Activated CD4-positive, alpha-beta T cell treated with anti-CD3 and anti-CD28 coated beads, Interleukin-2, amount 10 ng/mL, durations not matched to agents 7 days and 5 days (primary cell): ENCODE results near the gene FHOD1. TPM values are rescaled to one million over a fixed set of nuclear protein-coding genes. Genes with fewer than 3 reads are reported as not detected.

ENCODE experiments used
- CTCF ChIA-PET: fragments of 350-600 bp; sonication (Branson Sonifier 250); formaldehyde crosslinking; loops from one replicate; lab custom pipeline; 2021; ENCODE audit warnings: antibody characterized with exemption; lab: Charles Lee
- POLR2A ChIA-PET: fragments of 350-600 bp; sonication (Branson Sonifier 250); formaldehyde crosslinking; loops from one replicate; lab custom pipeline; 2021; ENCODE audit warnings: antibody characterized with exemption; lab: Charles Lee
- DNase-seq: peaks from one replicate; pipeline ENCODE4 v3.0.0-alpha.2; 2020
- H3K27ac Mint-ChIP-seq: one replicate; pipeline ENCODE4 v1.8.0; 2021; ENCODE audit warnings: mild to moderate bottlenecking, moderate library complexity, mixed read lengths
- H3K27me3 Mint-ChIP-seq: one replicate; pipeline ENCODE4 v1.8.0; 2021; ENCODE audit warnings: mixed read lengths
- H3K36me3 Mint-ChIP-seq: one replicate; pipeline ENCODE4 v1.8.0; 2021; ENCODE audit warnings: low read depth, mixed read lengths
- H3K4me1 Mint-ChIP-seq: one replicate; pipeline ENCODE4 v1.8.0; 2021; ENCODE audit warnings: mixed read lengths
- H3K4me3 Mint-ChIP-seq: one replicate; pipeline ENCODE4 v1.8.0; 2021; ENCODE audit warnings: mild to moderate bottlenecking, moderate library complexity, mixed read lengths
- H3K9me3 Mint-ChIP-seq: one replicate; pipeline ENCODE4 v1.8.0; 2021; ENCODE audit warnings: mixed read lengths
- total RNA-seq, 2 experiments: library from RNA; stranded (reverse); gene quantifications; one replicate each; pipeline ENCODE4 v1.2.3, GENCODE V29; 2021

FHOD1 gene
- total RNA-seq, 2 experiments from 2014 or later: 59.2 to 62.0 TPM

DNA sequence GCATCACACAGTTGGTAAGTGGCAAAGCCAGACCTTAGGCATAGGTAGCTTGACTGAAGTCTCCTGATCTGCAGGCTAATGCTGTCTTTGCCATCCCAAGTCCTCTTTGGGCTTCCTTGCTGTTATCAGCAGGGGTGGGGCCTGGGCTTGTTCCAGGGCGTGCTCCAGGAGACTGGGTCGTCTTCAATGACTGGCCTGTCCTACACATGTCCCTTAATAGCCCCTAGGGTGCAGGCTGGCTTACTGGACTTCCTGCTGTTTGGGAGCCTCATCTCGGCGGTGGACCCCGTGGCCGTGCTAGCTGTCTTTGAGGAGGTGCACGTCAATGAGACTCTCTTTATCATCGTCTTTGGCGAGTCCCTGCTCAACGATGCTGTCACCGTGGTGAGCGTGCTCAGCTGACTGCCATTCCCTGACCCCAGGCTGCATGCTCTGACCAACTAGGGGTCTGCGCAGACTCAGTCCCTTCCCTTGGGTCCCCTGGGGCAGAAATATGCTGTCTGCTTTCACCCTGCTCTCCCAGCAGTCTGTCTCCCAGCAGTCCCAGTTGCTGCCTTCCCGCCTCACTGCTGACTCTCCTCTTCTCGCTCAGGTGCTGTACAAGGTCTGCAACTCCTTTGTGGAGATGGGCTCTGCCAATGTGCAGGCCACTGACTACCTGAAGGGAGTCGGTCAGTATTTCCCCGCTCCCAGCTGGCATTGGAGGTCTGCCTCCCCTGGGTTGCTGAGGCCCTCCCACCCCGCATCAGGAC lies 7.7 kb upstream of the FHOD1 start:
- no peaks in the 10 kb centered on the region for H3K4me1 Mint-ChIP-seq
- H3K36me3 Mint-ChIP-seq: no peaks in the 10 kb centered on the region
- no peaks in the 10 kb centered on the region for H3K9me3 Mint-ChIP-seq
- no peak overlapping the region for H3K4me3 Mint-ChIP-seq
- no peak for DNase-seq
- ChIA-PET CTCF (interaction anchor here (0.9 kb wide), 1 partner anchor 11 kb away, joined by 3 read pairs; no protein-coding TSS in a partner anchor), POLR2A (no interaction called here)
- peaks cover 11% of the 10 kb centered on the region for H3K27me3 Mint-ChIP-seq
- no peak overlapping the region for H3K27ac Mint-ChIP-seq

DNA sequence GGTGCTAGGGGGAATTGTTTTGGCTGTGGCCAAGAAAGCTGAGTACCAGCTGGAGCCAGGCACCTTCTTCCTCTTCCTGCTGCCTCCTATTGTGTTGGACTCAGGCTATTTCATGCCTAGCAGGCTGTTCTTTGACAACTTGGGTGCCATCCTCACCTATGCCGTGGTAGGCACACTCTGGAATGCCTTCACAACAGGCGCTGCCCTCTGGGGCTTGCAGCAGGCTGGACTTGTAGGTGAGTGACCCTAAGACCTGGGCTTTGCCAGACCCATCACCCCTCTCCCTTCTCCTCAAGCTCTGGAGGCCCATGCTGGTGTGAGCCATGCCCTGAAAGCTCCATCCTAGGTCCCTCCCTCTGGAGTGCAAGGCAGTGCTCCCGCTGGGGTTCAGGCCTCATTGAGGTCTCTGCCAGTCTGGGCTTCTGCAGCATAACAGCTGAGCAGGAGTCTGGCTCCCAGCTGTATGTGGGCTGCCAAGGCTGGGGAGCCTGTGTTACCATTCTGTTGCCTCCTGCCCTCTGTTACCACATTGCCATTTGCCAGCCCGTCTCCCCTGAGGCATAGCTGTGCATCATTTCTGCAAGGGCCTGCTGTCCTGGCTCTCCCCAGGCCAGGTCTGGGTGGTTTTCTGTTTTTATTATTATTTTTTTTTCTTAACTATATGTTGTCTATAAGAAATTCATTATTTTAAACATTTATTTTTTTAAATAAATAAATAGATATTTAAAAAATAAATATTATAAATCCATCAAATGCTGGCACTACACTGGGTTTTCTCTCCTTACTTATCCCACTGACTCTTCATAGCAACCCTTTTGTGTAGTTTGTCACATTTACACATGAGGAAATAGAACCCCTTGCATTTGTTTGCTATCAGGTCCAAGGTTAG lies 5.6 kb upstream of the FHOD1 start:
- Mint-ChIP-seq H3K4me3 (no peak overlapping the region), H3K9me3 (no peaks in the 10 kb centered on the region), H3K36me3 (no peaks in the 10 kb centered on the region), H3K27ac (no peak overlapping the region), H3K27me3 (peaks cover 24% of the 10 kb centered on the region), H3K4me1 (peaks cover 15% of the 10 kb centered on the region)
- POLR2A ChIA-PET: no interaction called here
- no peak for DNase-seq
- CTCF ChIA-PET: interaction anchor here (0.6 kb wide), 2 partner anchors 270 to 463 kb away, joined by 3 read pairs; no protein-coding TSS in a partner anchor

DNA sequence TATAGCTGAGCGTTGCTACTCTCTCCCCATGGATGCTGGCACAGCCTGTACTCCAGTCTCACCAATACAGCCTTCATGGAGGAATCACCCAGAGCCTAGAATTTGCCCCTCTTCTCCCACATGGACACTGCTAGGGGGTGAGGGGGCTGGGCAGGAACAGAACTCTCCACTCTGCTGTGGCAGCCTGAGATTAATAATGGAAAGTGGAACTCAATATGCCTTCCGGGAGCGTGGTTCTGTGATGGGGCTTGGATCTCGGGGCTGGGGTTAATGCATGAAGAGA lies 2.7 kb upstream of the FHOD1 start:
- Mint-ChIP-seq H3K27ac (no peak overlapping the region), H3K9me3 (no peaks in the 10 kb centered on the region), H3K4me3 (no peak overlapping the region), H3K4me1 (peaks cover 25% of the 10 kb centered on the region), H3K27me3 (peaks cover 24% of the 10 kb centered on the region), H3K36me3 (no peaks in the 10 kb centered on the region)
- DNase-seq: no peak
- ChIA-PET POLR2A (no interaction called here), CTCF (interaction anchor here (0.7 to 4.6 kb wide), 2 partner anchors 11 to 86 kb away, joined by 3 to 20 read pairs; no protein-coding TSS in a partner anchor)

DNA sequence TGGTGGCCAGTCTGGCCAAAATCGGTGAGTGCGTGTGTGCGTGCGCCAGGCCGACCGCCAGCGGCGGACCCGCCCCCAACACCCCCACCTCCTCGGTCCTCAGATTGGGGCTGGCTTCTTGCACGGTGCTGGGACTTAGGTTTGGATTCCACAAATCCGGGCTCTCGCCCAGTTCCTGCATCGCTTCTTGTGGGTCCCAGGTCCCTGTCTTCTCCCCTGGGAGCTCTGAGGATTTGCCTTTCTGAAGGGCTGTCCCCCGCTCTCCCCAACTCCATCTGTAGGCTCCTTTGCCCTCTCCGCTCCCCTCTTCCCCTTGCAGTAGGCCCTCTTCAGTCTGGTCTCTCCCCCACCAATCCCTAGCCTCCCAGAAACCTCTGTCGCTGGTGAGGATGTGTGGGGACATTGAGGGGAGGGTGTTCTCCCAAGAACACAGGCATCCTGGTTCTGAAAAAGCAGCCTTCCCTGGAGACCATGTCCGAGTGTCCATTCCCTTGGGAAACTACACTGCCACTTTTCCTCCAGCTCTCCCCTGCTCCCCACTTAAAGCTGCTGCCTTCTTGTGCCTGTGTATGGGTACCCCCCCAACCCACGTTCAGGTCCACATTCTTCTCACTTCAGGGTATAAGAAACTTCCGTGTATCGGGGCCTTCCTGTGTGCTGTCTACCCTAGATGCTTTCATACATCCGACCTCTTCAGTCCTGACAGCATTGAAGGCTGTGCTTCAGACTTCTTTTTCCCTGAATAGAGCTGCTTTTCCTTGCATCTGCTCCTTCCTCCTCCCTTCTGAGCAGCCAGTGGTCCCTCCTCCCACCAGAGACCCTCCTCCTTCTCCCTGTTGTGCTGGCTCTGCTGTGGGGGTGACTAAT lies 2.1 kb upstream of the FHOD1 start:
- H3K36me3 Mint-ChIP-seq: no peaks in the 10 kb centered on the region
- peak overlapping the region; percentile 63 for H3K4me3 Mint-ChIP-seq
- peaks cover 31% of the 10 kb centered on the region for H3K4me1 Mint-ChIP-seq
- peaks cover 24% of the 10 kb centered on the region for H3K27me3 Mint-ChIP-seq
- CTCF ChIA-PET: interaction anchor here (0.7 to 4.6 kb wide), 5 partner anchors 11 to 231 kb away, joined by 3 to 20 read pairs (median 3); no protein-coding TSS in a partner anchor
- no peaks in the 10 kb centered on the region for H3K9me3 Mint-ChIP-seq
- peak overlapping the region; percentile 74 for H3K27ac Mint-ChIP-seq
- DNase-seq: no peak
- POLR2A ChIA-PET: no interaction called here

DNA sequence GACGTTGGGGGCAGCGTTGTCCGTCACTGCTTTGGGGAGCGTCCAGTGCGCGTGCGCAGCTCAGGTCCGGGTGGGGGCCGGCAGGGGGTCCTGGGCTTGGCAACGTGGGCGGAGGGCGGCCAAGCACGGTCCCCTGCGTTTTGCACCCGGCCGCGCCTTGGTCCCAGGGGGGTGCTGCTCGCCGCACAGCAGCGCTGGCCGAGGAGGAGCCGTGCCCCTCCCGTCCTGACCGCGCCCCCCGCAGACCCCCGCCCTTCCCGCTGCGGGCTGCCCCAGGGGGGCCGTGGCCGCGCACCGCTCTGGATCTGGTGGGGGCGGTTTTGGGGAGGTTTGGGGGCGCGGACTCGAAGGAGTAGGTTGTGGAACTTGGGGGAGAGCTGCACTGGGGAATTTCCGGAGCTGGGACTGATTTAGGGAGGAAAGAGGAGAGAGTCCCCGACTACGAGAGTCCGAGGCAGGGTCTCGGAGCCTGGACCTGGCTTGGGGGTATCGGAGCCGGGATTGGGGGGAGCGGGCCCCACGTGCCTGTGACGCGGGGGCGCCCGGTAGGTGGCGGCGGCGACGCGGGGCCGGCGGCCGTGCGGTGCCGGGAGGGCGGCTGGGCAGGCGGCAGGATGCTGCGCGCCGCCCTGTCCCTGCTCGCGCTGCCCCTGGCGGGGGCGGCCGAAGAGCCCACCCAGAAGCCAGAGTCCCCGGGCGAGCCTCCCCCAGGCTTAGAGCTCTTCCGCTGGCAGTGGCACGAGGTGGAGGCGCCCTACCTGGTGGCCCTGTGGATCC lies 1.3 kb upstream of the FHOD1 start, which contains the start of gene SLC9A5:
TSS of gene SLC9A5 (plus strand) at position 579 of the 777 bp plus-strand sequence. CDS start at position 615, 36 bp downstream.
- Mint-ChIP-seq H3K36me3 (no peaks in the 10 kb centered on the region), H3K27me3 (peaks cover 24% of the 10 kb centered on the region), H3K9me3 (no peaks in the 10 kb centered on the region), H3K4me3 (peak within 1 kb of the TSS; percentile 91), H3K27ac (peak within 1 kb of the TSS; percentile 87), H3K4me1 (peaks cover 39% of the 10 kb centered on the region)
- CTCF ChIA-PET: interaction anchor here (0.9 to 4.6 kb wide), 8 partner anchors 10 to 230 kb away, joined by 3 to 24 read pairs (median 7); partner anchors contain the start of gene TMEM208
- DNase-seq: peak; percentile 22
- POLR2A ChIA-PET: no interaction called here

DNA sequence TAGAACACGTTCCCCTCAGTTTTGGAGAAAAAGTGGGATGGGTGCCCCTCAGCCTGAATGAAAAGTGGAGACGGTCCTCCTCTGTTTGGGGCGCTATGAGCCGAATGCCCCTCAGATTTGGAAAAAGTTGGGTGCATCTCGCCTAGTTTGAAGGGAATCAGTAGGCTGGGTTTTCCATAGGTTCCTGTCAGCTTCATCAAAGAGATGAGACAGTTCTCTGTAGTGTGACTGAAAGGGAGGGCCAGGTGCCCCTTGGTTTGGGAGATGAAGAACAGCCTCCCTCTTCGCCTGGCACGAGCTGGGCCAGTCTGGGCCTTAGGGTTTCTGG lies 756 bp upstream of the FHOD1 start:
- POLR2A ChIA-PET: no interaction called here
- Mint-ChIP-seq H3K36me3 (no peaks in the 10 kb centered on the region), H3K4me1 (peaks cover 43% of the 10 kb centered on the region), H3K27ac (peak overlapping the region; percentile 87), H3K4me3 (peak overlapping the region; percentile 91), H3K27me3 (peaks cover 24% of the 10 kb centered on the region), H3K9me3 (no peaks in the 10 kb centered on the region)
- CTCF ChIA-PET: interaction anchor here (1.2 to 4.6 kb wide), 7 partner anchors 9 to 93 kb away, joined by 3 to 24 read pairs (median 8); partner anchors contain the start of gene TMEM208
- DNase-seq: no peak

DNA sequence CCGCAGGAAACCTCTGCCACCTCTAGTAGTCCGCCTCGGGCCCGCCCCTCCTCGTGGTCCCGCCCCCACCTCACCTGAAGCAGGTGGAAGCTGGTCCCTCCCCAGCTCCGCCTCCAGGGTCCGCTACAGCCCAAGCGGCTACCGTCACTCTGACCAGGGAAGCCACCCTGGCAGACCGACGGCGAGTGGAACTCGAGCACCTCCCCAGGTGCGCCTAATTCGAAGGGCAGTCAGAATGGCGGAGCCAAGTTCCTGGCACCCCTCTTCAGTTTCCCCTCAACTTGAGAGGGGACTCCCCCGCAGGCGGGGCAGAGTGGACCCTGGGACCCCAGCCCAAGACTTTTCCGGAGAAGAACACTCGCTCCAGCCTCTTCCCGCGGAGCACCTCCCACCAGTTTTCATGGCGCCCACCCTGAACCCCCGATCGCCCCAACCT lies 507 bp downstream of the FHOD1 start:
- POLR2A ChIA-PET: no interaction called here
- Mint-ChIP-seq H3K36me3 (no peaks in the 10 kb centered on the region), H3K27me3 (peaks cover 24% of the 10 kb centered on the region), H3K9me3 (no peaks in the 10 kb centered on the region), H3K27ac (peak overlapping the region; percentile 87), H3K4me3 (peak overlapping the region; percentile 91), H3K4me1 (peaks cover 47% of the 10 kb centered on the region)
- CTCF ChIA-PET: interaction anchor here (0.9 to 4.6 kb wide), 8 partner anchors 8 to 274 kb away, joined by 3 to 24 read pairs (median 5); partner anchors contain the start of genes NOL3 and TMEM208
- no peak for DNase-seq

DNA sequence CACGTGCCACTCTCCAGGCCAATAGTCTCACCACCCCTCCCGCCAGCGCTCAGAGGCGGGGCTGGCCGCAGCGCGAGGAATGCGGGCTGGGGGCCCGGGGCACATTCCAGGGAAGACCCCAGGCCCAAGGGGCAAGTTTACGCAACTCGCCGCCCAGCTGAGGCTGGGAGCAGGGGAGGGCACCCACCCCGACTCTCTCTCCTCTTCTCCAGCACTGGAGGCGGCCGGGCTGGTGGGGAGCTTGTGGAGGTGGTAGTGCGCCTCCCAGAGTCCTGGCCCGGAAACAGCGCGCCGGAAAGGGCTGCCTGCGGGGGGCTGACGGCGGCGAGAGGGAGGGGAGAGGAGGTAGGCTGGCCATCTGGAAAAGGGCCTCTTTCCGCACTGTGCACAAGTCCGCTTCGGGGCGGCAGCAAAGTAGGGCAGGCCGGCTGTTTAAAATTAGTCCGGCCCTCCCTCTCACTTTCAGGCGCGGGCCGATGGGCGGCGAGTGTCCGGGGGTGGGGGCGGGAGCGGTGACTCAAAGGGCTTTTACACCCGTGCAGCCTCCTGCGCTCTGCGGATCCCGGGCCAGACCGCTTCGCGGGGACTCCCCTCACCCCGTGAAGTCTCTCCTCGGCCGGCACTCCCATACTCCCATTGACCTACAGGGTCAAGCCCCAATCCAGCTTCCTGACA lies 1.1 kb downstream of the FHOD1 start:
- POLR2A ChIA-PET: no interaction called here
- peak overlapping the region; percentile 87 for H3K27ac Mint-ChIP-seq
- peaks cover 50% of the 10 kb centered on the region for H3K4me1 Mint-ChIP-seq
- no peaks in the 10 kb centered on the region for H3K9me3 Mint-ChIP-seq
- peak overlapping the region; percentile 91 for H3K4me3 Mint-ChIP-seq
- CTCF ChIA-PET: interaction anchor here (0.9 to 4.6 kb wide), 9 partner anchors 8 to 275 kb away, joined by 3 to 24 read pairs (median 4); partner anchors contain the start of gene TMEM208
- no peaks in the 10 kb centered on the region for H3K36me3 Mint-ChIP-seq
- peak; percentile 50 for DNase-seq
- H3K27me3 Mint-ChIP-seq: peaks cover 24% of the 10 kb centered on the region

DNA sequence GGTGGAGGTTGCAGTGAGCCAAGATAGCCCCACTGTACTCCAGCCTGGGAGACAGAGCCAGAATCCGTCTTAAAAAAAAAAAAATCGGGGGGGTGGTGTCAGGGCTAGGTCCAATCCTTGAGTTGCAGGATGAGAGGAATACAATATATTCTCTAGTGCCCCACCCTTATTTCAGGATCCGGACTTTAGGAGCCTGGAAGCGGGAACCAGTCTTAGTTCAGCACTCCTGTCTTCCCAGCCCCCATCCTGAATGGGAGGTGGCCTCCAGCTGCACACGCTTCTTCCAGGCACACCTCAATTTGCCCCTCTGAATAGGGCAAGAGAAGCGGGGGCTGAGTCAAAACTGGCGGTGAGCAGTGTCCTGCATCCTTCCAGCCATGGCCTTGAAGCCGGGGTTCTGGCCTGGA lies 1.6 kb downstream of the FHOD1 start:
- ChIA-PET CTCF (interaction anchor here (0.7 to 4.6 kb wide), 9 partner anchors 7 to 275 kb away, joined by 3 to 24 read pairs (median 4); partner anchors contain the start of genes HSD11B2 and TMEM208), POLR2A (no interaction called here)
- peak overlapping the region; percentile 88 for H3K27ac Mint-ChIP-seq
- no peaks in the 10 kb centered on the region for H3K9me3 Mint-ChIP-seq
- no peak for DNase-seq
- no peaks in the 10 kb centered on the region for H3K36me3 Mint-ChIP-seq
- peaks cover 20% of the 10 kb centered on the region for H3K27me3 Mint-ChIP-seq
- H3K4me1 Mint-ChIP-seq: peaks cover 51% of the 10 kb centered on the region
- peak overlapping the region; percentile 91 for H3K4me3 Mint-ChIP-seq

DNA sequence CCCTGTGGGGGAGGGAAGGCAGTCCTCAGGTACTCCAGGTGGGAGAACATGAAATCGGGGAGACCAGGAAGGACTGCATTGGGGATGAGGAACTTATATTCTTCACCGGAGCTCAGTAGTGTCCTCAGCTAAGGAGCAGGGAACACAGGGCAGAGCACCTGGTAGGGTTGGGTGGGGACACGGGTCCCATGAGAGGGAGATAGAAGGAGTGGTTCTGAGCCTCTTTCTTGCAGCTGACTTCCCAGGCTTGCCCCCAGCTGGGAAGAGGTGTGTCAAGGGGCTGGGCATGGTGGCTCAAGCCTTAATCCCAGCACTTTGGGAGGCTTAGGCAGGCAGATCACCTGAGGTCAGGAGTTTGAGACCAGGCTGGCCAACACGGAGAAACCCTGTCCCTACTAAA lies 2.1 kb downstream of the FHOD1 start:
- Mint-ChIP-seq H3K36me3 (no peaks in the 10 kb centered on the region), H3K4me3 (peak overlapping the region; percentile 91), H3K4me1 (peaks cover 51% of the 10 kb centered on the region), H3K9me3 (no peaks in the 10 kb centered on the region), H3K27ac (peak overlapping the region; percentile 88), H3K27me3 (peaks cover 15% of the 10 kb centered on the region)
- POLR2A ChIA-PET: interaction anchor here (1.7 kb wide), 1 partner anchor 18 kb away, joined by 7 read pairs; the partner anchor contains the start of gene TMEM208
- no peak for DNase-seq
- CTCF ChIA-PET: interaction anchor here (0.7 to 4.6 kb wide), 13 partner anchors 9 to 276 kb away, joined by 3 to 24 read pairs (median 3); partner anchors contain the start of genes ATP6V0D1, HSD11B2 and TMEM208
